ENCODE measurements around the gene VIPR2. TPM values are rescaled to one million over a fixed set of nuclear protein-coding genes. Genes with fewer than 3 reads are reported as not detected.

Gene VIPR2
- total and polyA plus RNA-seq, 2 experiments from 2014 or later: 1.3 to 2.7 TPM

DNA sequence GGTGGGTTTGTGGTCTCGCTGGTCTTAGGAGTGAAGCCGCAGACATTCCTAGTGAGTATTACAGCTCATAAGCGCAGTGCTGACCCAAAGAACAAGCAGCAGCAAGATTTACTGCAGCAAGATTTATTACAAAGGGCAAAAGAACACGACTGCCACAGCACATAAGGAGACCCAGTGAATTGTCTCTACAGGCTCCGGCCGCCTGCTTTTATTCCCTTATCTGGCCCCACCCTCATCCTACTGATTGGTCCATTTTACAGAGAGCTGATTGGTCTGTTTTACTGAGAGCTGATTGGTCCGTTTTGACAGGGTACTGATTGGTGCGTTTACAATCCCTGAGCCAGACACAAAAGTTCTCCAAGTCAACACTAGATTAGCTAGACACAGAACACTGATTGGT, 82.1 kb downstream of the VIPR2 start:
- H3F3A ChIP-seq (replicated peaks; ENCODE audit: low read depth): 0 out of 2 replicates have a peak, but pooled peaks cover 3% of the 10 kb centered on the region
- Mint-ChIP-seq H3K27ac (no peak overlapping the region), H3K27me3 (ENCODE audit: insufficient read depth, low read depth, poor library complexity) (peaks cover 7% of the 10 kb centered on the region), H3K4me1 (no peaks in the 10 kb centered on the region), H3K9me3 (peaks cover 46% of the 10 kb centered on the region), H3K4me3 (no peak overlapping the region), H3K36me3 (ENCODE audit: low read depth) (peaks cover 15% of the 10 kb centered on the region)
- H4K20me1 ChIP-seq (replicated peaks; ENCODE audit: insufficient read depth): no peaks in the 10 kb centered on the region
- no peak overlapping the region for H3K4me3 ChIP-seq
- H2AFZ ChIP-seq: peak overlapping the region; percentile 81; the same call in 1 of the 2 replicates
- TF ChIP-seq POLR2AphosphoS5 (IDR thresholded peaks at IDR 0.05; ENCODE audit: low read depth) (no peak), ZNF331 (CRISPR knock-in tag; IDR thresholded peaks at IDR 0.05; ENCODE audit: low read depth) (no peak), JUNB (IDR thresholded peaks at IDR 0.05; ENCODE audit: unreplicated experiment) (no peak), CREB1 (CRISPR knock-in tag; IDR thresholded peaks at IDR 0.05; ENCODE audit: low read depth) (no peak), ZNF114 (CRISPR knock-in tag; IDR thresholded peaks at IDR 0.05) (no peak), EZH2phosphoT487 (IDR thresholded peaks at IDR 0.05; ENCODE audit: unreplicated experiment) (no peak), NANOG (IDR thresholded peaks at IDR 0.05; ENCODE audit: borderline replicate concordance) (no peak), EZH2 (IDR thresholded peaks at IDR 0.05; ENCODE audit: low read depth, unreplicated experiment) (no peak), STAT1 (IDR thresholded peaks at IDR 0.05; ENCODE audit: unreplicated experiment) (no peak)
- TF ChIP-seq, protein P1, sequence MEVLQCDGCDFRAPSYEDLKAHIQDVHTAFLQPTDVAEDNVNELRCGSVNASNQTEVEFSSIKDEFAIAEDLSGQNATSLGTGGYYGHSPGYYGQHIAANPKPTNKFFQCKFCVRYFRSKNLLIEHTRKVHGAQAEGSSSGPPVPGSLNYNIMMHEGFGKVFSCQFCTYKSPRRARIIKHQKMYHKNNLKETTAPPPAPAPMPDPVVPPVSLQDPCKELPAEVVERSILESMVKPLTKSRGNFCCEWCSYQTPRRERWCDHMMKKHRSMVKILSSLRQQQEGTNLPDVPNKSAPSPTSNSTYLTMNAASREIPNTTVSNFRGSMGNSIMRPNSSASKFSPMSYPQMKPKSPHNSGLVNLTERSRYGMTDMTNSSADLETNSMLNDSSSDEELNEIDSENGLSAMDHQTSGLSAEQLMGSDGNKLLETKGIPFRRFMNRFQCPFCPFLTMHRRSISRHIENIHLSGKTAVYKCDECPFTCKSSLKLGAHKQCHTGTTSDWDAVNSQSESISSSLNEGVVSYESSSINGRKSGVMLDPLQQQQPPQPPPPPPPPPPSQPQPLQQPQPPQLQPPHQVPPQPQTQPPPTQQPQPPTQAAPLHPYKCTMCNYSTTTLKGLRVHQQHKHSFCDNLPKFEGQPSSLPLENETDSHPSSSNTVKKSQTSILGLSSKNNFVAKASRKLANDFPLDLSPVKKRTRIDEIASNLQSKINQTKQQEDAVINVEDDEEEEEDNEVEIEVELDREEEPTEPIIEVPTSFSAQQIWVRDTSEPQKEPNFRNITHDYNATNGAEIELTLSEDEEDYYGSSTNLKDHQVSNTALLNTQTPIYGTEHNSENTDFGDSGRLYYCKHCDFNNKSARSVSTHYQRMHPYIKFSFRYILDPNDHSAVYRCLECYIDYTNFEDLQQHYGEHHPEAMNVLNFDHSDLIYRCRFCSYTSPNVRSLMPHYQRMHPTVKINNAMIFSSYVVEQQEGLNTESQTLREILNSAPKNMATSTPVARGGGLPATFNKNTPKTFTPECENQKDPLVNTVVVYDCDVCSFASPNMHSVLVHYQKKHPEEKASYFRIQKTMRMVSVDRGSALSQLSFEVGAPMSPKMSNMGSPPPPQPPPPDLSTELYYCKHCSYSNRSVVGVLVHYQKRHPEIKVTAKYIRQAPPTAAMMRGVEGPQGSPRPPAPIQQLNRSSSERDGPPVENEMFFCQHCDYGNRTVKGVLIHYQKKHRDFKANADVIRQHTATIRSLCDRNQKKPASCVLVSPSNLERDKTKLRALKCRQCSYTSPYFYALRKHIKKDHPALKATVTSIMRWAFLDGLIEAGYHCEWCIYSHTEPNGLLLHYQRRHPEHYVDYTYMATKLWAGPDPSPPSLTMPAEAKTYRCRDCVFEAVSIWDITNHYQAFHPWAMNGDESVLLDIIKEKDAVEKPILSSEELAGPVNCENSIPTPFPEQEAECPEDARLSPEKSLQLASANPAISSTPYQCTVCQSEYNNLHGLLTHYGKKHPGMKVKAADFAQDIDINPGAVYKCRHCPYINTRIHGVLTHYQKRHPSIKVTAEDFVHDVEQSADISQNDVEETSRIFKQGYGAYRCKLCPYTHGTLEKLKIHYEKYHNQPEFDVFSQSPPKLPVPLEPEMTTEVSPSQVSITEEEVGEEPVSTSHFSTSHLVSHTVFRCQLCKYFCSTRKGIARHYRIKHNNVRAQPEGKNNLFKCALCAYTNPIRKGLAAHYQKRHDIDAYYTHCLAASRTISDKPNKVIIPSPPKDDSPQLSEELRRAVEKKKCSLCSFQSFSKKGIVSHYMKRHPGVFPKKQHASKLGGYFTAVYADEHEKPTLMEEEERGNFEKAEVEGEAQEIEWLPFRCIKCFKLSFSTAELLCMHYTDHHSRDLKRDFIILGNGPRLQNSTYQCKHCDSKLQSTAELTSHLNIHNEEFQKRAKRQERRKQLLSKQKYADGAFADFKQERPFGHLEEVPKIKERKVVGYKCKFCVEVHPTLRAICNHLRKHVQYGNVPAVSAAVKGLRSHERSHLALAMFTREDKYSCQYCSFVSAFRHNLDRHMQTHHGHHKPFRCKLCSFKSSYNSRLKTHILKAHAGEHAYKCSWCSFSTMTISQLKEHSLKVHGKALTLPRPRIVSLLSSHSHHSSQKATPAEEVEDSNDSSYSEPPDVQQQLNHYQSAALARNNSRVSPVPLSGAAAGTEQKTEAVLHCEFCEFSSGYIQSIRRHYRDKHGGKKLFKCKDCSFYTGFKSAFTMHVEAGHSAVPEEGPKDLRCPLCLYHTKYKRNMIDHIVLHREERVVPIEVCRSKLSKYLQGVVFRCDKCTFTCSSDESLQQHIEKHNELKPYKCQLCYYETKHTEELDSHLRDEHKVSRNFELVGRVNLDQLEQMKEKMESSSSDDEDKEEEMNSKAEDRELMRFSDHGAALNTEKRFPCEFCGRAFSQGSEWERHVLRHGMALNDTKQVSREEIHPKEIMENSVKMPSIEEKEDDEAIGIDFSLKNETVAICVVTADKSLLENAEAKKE (CRISPR knock-in tag; IDR thresholded peaks at IDR 0.05): no peak
- TF ChIP-seq, protein P2, sequence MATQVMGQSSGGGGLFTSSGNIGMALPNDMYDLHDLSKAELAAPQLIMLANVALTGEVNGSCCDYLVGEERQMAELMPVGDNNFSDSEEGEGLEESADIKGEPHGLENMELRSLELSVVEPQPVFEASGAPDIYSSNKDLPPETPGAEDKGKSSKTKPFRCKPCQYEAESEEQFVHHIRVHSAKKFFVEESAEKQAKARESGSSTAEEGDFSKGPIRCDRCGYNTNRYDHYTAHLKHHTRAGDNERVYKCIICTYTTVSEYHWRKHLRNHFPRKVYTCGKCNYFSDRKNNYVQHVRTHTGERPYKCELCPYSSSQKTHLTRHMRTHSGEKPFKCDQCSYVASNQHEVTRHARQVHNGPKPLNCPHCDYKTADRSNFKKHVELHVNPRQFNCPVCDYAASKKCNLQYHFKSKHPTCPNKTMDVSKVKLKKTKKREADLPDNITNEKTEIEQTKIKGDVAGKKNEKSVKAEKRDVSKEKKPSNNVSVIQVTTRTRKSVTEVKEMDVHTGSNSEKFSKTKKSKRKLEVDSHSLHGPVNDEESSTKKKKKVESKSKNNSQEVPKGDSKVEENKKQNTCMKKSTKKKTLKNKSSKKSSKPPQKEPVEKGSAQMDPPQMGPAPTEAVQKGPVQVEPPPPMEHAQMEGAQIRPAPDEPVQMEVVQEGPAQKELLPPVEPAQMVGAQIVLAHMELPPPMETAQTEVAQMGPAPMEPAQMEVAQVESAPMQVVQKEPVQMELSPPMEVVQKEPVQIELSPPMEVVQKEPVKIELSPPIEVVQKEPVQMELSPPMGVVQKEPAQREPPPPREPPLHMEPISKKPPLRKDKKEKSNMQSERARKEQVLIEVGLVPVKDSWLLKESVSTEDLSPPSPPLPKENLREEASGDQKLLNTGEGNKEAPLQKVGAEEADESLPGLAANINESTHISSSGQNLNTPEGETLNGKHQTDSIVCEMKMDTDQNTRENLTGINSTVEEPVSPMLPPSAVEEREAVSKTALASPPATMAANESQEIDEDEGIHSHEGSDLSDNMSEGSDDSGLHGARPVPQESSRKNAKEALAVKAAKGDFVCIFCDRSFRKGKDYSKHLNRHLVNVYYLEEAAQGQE (IDR thresholded peaks at IDR 0.05; ENCODE audit: unreplicated experiment): no peak
- TF ChIP-seq, protein P3, sequence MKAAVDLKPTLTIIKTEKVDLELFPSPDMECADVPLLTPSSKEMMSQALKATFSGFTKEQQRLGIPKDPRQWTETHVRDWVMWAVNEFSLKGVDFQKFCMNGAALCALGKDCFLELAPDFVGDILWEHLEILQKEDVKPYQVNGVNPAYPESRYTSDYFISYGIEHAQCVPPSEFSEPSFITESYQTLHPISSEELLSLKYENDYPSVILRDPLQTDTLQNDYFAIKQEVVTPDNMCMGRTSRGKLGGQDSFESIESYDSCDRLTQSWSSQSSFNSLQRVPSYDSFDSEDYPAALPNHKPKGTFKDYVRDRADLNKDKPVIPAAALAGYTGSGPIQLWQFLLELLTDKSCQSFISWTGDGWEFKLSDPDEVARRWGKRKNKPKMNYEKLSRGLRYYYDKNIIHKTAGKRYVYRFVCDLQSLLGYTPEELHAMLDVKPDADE (IDR thresholded peaks at IDR 0.05): no peak
- TF ChIP-seq, protein P4, sequence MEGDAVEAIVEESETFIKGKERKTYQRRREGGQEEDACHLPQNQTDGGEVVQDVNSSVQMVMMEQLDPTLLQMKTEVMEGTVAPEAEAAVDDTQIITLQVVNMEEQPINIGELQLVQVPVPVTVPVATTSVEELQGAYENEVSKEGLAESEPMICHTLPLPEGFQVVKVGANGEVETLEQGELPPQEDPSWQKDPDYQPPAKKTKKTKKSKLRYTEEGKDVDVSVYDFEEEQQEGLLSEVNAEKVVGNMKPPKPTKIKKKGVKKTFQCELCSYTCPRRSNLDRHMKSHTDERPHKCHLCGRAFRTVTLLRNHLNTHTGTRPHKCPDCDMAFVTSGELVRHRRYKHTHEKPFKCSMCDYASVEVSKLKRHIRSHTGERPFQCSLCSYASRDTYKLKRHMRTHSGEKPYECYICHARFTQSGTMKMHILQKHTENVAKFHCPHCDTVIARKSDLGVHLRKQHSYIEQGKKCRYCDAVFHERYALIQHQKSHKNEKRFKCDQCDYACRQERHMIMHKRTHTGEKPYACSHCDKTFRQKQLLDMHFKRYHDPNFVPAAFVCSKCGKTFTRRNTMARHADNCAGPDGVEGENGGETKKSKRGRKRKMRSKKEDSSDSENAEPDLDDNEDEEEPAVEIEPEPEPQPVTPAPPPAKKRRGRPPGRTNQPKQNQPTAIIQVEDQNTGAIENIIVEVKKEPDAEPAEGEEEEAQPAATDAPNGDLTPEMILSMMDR (conservative IDR thresholded peaks at IDR 0.05; ENCODE audit: low read depth in 2 of 2): no peak
- no peak for DNase-seq (ENCODE audit: low spot score)
- no peak overlapping the region for H3K27ac ChIP-seq (ENCODE audit: low read depth)
- H3K4me1 ChIP-seq (ENCODE audit: insufficient read depth): peaks cover 11% of the 10 kb centered on the region
- H3K79me2 ChIP-seq (replicated peaks; ENCODE audit: insufficient read depth): no peaks in the 10 kb centered on the region
- no peaks in the 10 kb centered on the region for H3K36me3 ChIP-seq (ENCODE audit: insufficient read depth)
- peaks cover 9% of the 10 kb centered on the region; the same call in 1 of the 2 replicates for H3K9me2 ChIP-seq (ENCODE audit: insufficient read depth)
- no peak for ATAC-seq
- H3K27me3 ChIP-seq (ENCODE audit: insufficient read depth): peaks cover 6% of the 10 kb centered on the region; the same call in 1 of the 2 replicates
- no peak overlapping the region for H3K4me2 ChIP-seq

Data from GM23338 (cell line).